H1 (cell line): ENCODE data around the gene RNF114. TPM values are rescaled to one million over a fixed set of nuclear protein-coding genes. Genes with fewer than 3 reads are reported as not detected.

ENCODE experiments used
- CTCF ChIA-PET: fragments of 300-600 bp; sonication (Branson Sonifier 250); formaldehyde crosslinking; loops from one replicate; lab custom pipeline; 2021; ENCODE audit not compliant: partially characterized antibody; lab: Charles Lee
- POLR2A ChIA-PET: fragments of 300-600 bp; sonication (Branson Sonifier 250); formaldehyde crosslinking; loops from one replicate; lab custom pipeline; 2021; ENCODE audit warnings: inconsistent platforms; ENCODE audit not compliant: partially characterized antibody; lab: Charles Lee
- DNase-seq, 2 experiments: peaks; one replicate each; pipeline versions ENCODE4 v3.0.0 to v3.0.0-alpha.2; 2010 to 2022; ENCODE audit warnings: low spot score in 2 of 2, low read depth in 1 of 2, mixed read lengths in 1 of 2
- FAIRE-seq: peaks from 2 replicates; lab custom pipeline; 2011; peaks lifted over from hg19 to GRCh38; lab: Jason Lieb, UNC
- H2AFZ ChIP-seq: 2 replicates; pipeline ENCODE4 v1.8.1; 2012; ENCODE audit warnings: low read length, inconsistent platforms
- H2AK5ac ChIP-seq: 2 replicates; pipeline ENCODE4 v1.6.1; 2013; ENCODE audit warnings: low read depth, low read length
- H2BK120ac ChIP-seq: replicated peaks from 2 replicates; pipeline ENCODE3; 2013; ENCODE audit warnings: low read depth, low read length, inconsistent platforms
- H2BK12ac ChIP-seq: 2 replicates; pipeline ENCODE4 v1.6.1; 2013; ENCODE audit warnings: low read depth, low read length
- H2BK15ac ChIP-seq: 2 replicates; pipeline ENCODE4 v1.6.1; 2013; ENCODE audit warnings: low read length
- H2BK20ac ChIP-seq: 2 replicates; pipeline ENCODE4 v1.6.1; 2013; ENCODE audit warnings: low read length
- H2BK5ac ChIP-seq: 2 replicates; pipeline ENCODE4 v1.6.1; 2013; ENCODE audit warnings: low read depth, low read length
- H3K14ac ChIP-seq: 2 replicates; pipeline ENCODE4 v1.6.1; 2013; ENCODE audit warnings: inconsistent platforms; ENCODE audit not compliant: insufficient read length
- H3K18ac ChIP-seq: 2 replicates; pipeline ENCODE4 v1.6.1; 2013; ENCODE audit warnings: low read length; ENCODE audit errors: extremely low read depth
- H3K23ac ChIP-seq: 2 replicates; pipeline ENCODE4 v1.6.1; 2013; ENCODE audit warnings: inconsistent platforms; ENCODE audit not compliant: insufficient read length
- H3K23me2 ChIP-seq: 2 replicates; pipeline ENCODE4 v1.6.1; 2013; ENCODE audit warnings: low read depth, low read length
- H3K27ac ChIP-seq: 2 replicates; pipeline ENCODE4 v1.6.1; 2011; ENCODE audit warnings: low read depth, low read length, inconsistent platforms
- H3K27me3 ChIP-seq, 4 experiments: replicated peaks in 1 of 4; 1 replicate in 1 of 4; 2 replicates in 3 of 4; pipeline versions ENCODE4 v1.6.1 to v1.8.1; 2011 to 2013; ENCODE audit warnings: low read length in 3 of 4, mild to moderate bottlenecking in 3 of 4, inconsistent platforms in 2 of 4, mixed read lengths in 2 of 4, moderate library complexity in 1 of 4; ENCODE audit not compliant: control insufficient read depth in 3 of 4, insufficient read depth in 3 of 4; ENCODE audit errors: extremely low read depth in 1 of 4
- H3K36me3 ChIP-seq, 4 experiments: 2 replicates each; pipeline versions ENCODE4 v1.6.1 to v1.8.1; 2011 to 2013; ENCODE audit warnings: mild to moderate bottlenecking in 4 of 4, low read length in 3 of 4, moderate library complexity in 2 of 4, control low read depth in 1 of 4, inconsistent platforms in 1 of 4; ENCODE audit not compliant: insufficient read depth in 4 of 4, control insufficient read depth in 2 of 4
- H3K4ac ChIP-seq: replicated peaks from 2 replicates; pipeline ENCODE3; 2013; ENCODE audit warnings: low read length, low read depth, mixed read lengths, inconsistent platforms; ENCODE audit not compliant: insufficient read length
- H3K4me1 ChIP-seq, 4 experiments: replicated peaks in 1 of 4; 1 replicate in 1 of 4; 2 replicates in 3 of 4; pipeline versions ENCODE4 v1.6.1 to v1.8.1; 2011 to 2013; ENCODE audit warnings: low read length in 3 of 4, inconsistent platforms in 2 of 4, mixed read lengths in 1 of 4; ENCODE audit not compliant: insufficient read depth in 4 of 4, control insufficient read depth in 3 of 4
- H3K4me2 ChIP-seq, 2 experiments: 2 replicates each; pipeline versions ENCODE4 v1.6.1 to v1.8.1; 2011 to 2013; ENCODE audit warnings: low read depth in 2 of 2, low read length in 2 of 2, control low read depth in 1 of 2, inconsistent platforms in 1 of 2, mild to moderate bottlenecking in 1 of 2; ENCODE audit not compliant: insufficient read depth in 1 of 2
- H3K4me3 ChIP-seq, 4 experiments: fragments of 200-600, 300-600 bp in 1 of 4; sonication (generic), shearing (Covaris generic), sonication (Bioruptor Twin) in 1 of 4; 2 replicates each; pipeline versions ENCODE4 v1.5.1 to v1.8.1; 2011 to 2016; ENCODE audit warnings: low read length in 4 of 4, low read depth in 3 of 4, control low read depth in 2 of 4, inconsistent platforms in 2 of 4, mild to moderate bottlenecking in 2 of 4, mixed read lengths in 1 of 4, moderate library complexity in 1 of 4; ENCODE audit not compliant: insufficient read depth in 2 of 4; ENCODE audit errors: extremely low read depth in 1 of 4
- H3K56ac ChIP-seq: replicated peaks from 2 replicates; pipeline ENCODE3; 2013; ENCODE audit warnings: low read depth, mild to moderate bottlenecking, mixed read lengths, low read length, inconsistent platforms; ENCODE audit not compliant: insufficient read length
- H3K79me1 ChIP-seq: 2 replicates; pipeline ENCODE4 v1.6.1; 2013; ENCODE audit warnings: low read depth, low read length, control low read depth
- H3K79me2 ChIP-seq, 2 experiments: 2 replicates each; pipeline versions ENCODE4 v1.6.1 to v1.8.1; 2012 to 2013; ENCODE audit warnings: low read length in 2 of 2, mild to moderate bottlenecking in 2 of 2, inconsistent platforms in 1 of 2; ENCODE audit not compliant: insufficient read depth in 2 of 2, control insufficient read depth in 1 of 2
- H3K9ac ChIP-seq, 4 experiments: replicated peaks in 1 of 4; 1 replicate in 1 of 4; 2 replicates in 3 of 4; pipeline versions ENCODE4 v1.6.1 to v1.8.1; 2011 to 2013; ENCODE audit warnings: low read depth in 3 of 4, low read length in 3 of 4, control low read depth in 2 of 4, mild to moderate bottlenecking in 2 of 4, moderate library complexity in 2 of 4, inconsistent platforms in 1 of 4; ENCODE audit errors: extremely low read depth in 1 of 4
- H3K9me3 ChIP-seq, 2 experiments: 2 replicates each; pipeline versions ENCODE4 v1.6.1 to v1.8.1; 2012 to 2013; ENCODE audit warnings: mild to moderate bottlenecking in 2 of 2, moderate library complexity in 2 of 2, control low read depth in 1 of 2, inconsistent platforms in 1 of 2, low read depth in 1 of 2, low read length in 1 of 2, mixed read lengths in 1 of 2; ENCODE audit not compliant: insufficient read depth in 2 of 2
- H4K20me1 ChIP-seq, 2 experiments: replicated peaks in 1 of 2; 2 replicates each; pipeline versions ENCODE3 to v1.8.1; 2011 to 2013; ENCODE audit warnings: inconsistent platforms in 2 of 2, low read length in 2 of 2, mild to moderate bottlenecking in 1 of 2; ENCODE audit not compliant: insufficient read depth in 2 of 2, control insufficient read depth in 1 of 2
- H4K5ac ChIP-seq: 2 replicates; pipeline ENCODE4 v1.6.1; 2013; ENCODE audit warnings: low read length, low read depth, mixed read lengths, inconsistent platforms; ENCODE audit not compliant: insufficient read length
- H4K8ac ChIP-seq: 2 replicates; pipeline ENCODE4 v1.8.0; 2013; ENCODE audit warnings: mild to moderate bottlenecking, moderate library complexity, low read length, inconsistent platforms; ENCODE audit not compliant: insufficient read depth; ENCODE audit errors: extremely low read depth
- H4K91ac ChIP-seq: replicated peaks from 2 replicates; pipeline ENCODE3; 2013; ENCODE audit warnings: low read length, mixed read lengths, inconsistent platforms; ENCODE audit not compliant: insufficient read length
- MAFK ChIP-seq: IDR thresholded peaks from 2 replicates; pipeline ENCODE4 v1.6.1; 2012; ENCODE audit warnings: low read depth, mild to moderate bottlenecking, improper control_type of control experiment, low read length
- WGBS, 2 experiments: shearing (Covaris generic) in 1 of 2; methylation state at CpG; one replicate each; pipeline versions ENCODE4 v1.1.6 to v1.1.7; 2013 to 2015; ENCODE audit warnings: low lambda C conversion rate in 2 of 2, mixed read lengths in 2 of 2, inconsistent platforms in 1 of 2, low coverage in 1 of 2, missing lambda C conversion rate in 1 of 2; ENCODE audit not compliant: insufficient replicate concordance in 2 of 2, insufficient coverage in 1 of 2, insufficient read length in 1 of 2; ENCODE audit errors: extremely low coverage in 1 of 2, missing lambda C conversion rate in 1 of 2; 5-methylcytosine and 5-hydroxymethylcytosine counted together
- polyA plus RNA-seq, 7 experiments: library from polyadenylated mRNA; depleted of rRNA in 3 of 7; stranded (reverse) in 5 of 7; unstranded in 2 of 7; fragments of >200 nt in 5 of 7; fragments of 200-250 nt in 2 of 7; gene quantifications; 1 replicate in 5 of 7; 2 replicates in 1 of 7; 4 replicates in 1 of 7; pipeline versions ENCODE4 v1.2.1 to v1.2.3, GENCODE V29; 2011 to 2013; ENCODE audit warnings: missing spikeins in 2 of 7, mixed read lengths in 2 of 7
- total RNA-seq: library from RNA; stranded (reverse); fragmentation: NEBNext Ultra II Directional; extraction: Animal tissue kit (Norgen Biotek cat#: 25700); gene quantifications from 2 replicates; pipeline ENCODE4 v1.2.1, GENCODE V29; 2021
- TF ChIP-seq, protein P1 (sequence below): IDR thresholded peaks from 2 replicates; pipeline ENCODE4 v1.6.1; 2012; ENCODE audit warnings: inconsistent platforms

The RNF114 gene
- total and polyA plus RNA-seq, 2 of the 8 experiments (the other 6 are each of a cell fraction or from before 2014, with no cell fraction given) = 81.7 to 89.9 TPM

DNA sequence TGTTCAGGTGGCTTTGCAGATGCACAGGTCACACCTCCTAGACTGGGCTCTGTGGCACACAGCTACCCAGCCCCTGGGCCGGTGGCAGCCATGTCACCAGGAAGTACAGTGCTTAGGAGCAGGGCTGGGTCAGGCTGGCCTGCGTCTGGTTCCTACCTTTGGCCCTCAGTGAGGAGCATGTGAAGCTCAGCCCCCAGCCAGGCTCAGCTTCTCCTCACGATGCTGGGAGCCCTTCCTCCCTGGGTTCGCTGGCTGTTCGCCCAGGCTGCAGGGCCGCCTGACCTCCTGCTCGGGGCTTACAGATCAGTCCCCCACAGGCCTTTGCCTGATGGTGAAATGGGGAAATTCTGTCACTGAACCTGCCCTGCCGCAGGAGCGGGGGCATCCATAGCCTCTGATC is 43.9 kb upstream of the RNF114 start:
- no peak for FAIRE-seq
- Histone ChIP-seq H3K4me3 (no peak overlapping the region), H3K18ac (no peak overlapping the region), H4K20me1 (peaks cover 0 to 2% of the 10 kb centered on the region in 2 experiments), H3K9me3 (no peaks in the 10 kb centered on the region), H3K23ac (no peak overlapping the region), H3K79me2 (no peaks in the 10 kb centered on the region), H3K79me1 (no peaks in the 10 kb centered on the region), H3K27me3 (no peaks in the 10 kb centered on the region), H2BK15ac (no peak overlapping the region), H2AK5ac (no peak overlapping the region), H3K4me1 (peaks cover 0 to 19% (median 11%) of the 10 kb centered on the region in 4 experiments; a peak in 5 of 7 replicates), H2BK5ac (no peak overlapping the region), H3K4me2 (no peak overlapping the region), H3K14ac (no peak overlapping the region), H2AFZ (no peak overlapping the region), H4K91ac (no peak overlapping the region), H3K9ac (no peak overlapping the region), H3K56ac (no peak overlapping the region), H3K4ac (no peak overlapping the region), H2BK20ac (no peak overlapping the region), H2BK12ac (no peak overlapping the region), H4K5ac (no peak overlapping the region), H3K27ac (no peak overlapping the region), H2BK120ac (no peak overlapping the region), H3K36me3 (no peaks in the 10 kb centered on the region), H4K8ac (no peak overlapping the region), H3K23me2 (no peaks in the 10 kb centered on the region)
- CTCF ChIA-PET = interaction anchor here (0.6 to 12.8 kb wide), 12 partner anchors 15 to 350 kb away, joined by 3 to 199 read pairs (median 12); no protein-coding TSS in a partner anchor
- POLR2A ChIA-PET = interaction anchor here (1.2 to 3.5 kb wide), 4 partner anchors 9 to 323 kb away, joined by 4 to 17 read pairs (median 7); partner anchors contain the start of gene SPATA2
- no peak for DNase-seq
- TF ChIP-seq, protein P1, sequence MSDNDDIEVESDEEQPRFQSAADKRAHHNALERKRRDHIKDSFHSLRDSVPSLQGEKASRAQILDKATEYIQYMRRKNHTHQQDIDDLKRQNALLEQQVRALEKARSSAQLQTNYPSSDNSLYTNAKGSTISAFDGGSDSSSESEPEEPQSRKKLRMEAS = no peak
- TF ChIP-seq MAFK = no peak
- 82% methylated on average over 9 of the region's 9 CpGs; no CpG with 5 or more reads in 1 of the 2 experiments for WGBS, 2 experiments
